ENCODE results near the gene PRR7.
A peak's percentile ranks its signal among the peaks of the same experiment; 100 is the strongest.

- TF ChIP-seq CTCF (IDR thresholded peaks at IDR 0.05; ENCODE audit: poor library complexity, severe bottlenecking): peak; percentile 97
- TF ChIP-seq TAF1 (IDR thresholded peaks at IDR 0.05; ENCODE audit: low read depth): no peak
- peak; percentile 96 for TF ChIP-seq SMC3 (conservative IDR thresholded peaks at IDR 0.05; ENCODE audit: poor library complexity)
- peak; percentile 31 for TF ChIP-seq POLR2AphosphoS5 (IDR thresholded peaks at IDR 0.05)
- peak; percentile 91 for TF ChIP-seq RAD21 (conservative IDR thresholded peaks at IDR 0.05)
Measured at GRCh38 chr5:177500685-177501522, 54.3 kb downstream of the PRR7 start.
